GM18507 (cell line): ENCODE measurements around the gene ZNF423.
"Not testable (repeated sequence)": the region's sequence is repeated elsewhere in the genome, so short reads cannot be mapped to it uniquely, and the experiment has no call there.

Source experiments
- DNase-seq: peaks from one replicate; pipeline ENCODE4 v3.0.0; 2011; ENCODE audit warnings: low read depth; ENCODE audit not compliant: insufficient read length; ENCODE audit errors: extremely low spot score
- FAIRE-seq: peaks from 2 replicates; lab custom pipeline; 2011; peaks lifted over from hg19 to GRCh38; lab: Jason Lieb, UNC

ZNF423 gene

GRCh38 chr16:49585143-49585832, 270.6 kb downstream of the ZNF423 start:
- DNase-seq = no peak
- no peak for FAIRE-seq

DNA sequence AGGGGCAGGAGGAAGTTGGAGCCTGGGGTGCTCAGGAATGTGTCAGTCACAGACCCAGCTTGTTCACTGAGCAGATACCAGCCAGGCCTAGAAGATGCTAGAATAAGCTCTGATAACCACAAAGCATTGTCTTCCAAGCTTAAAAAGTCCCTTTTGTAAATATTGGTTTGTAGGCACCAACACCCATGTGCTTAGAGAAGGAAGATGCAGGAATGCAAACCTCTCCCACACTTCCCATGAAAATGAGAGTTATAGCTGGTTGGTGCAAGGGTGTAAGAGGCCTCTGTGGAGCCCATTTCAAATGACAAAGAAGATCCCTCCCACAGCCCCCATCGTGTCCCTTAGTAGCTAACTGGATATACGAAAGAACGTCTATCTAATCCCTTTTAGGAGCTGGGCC, 272.0 kb downstream of the ZNF423 start:
- FAIRE-seq (no peak), DNase-seq (no peak)

DNA sequence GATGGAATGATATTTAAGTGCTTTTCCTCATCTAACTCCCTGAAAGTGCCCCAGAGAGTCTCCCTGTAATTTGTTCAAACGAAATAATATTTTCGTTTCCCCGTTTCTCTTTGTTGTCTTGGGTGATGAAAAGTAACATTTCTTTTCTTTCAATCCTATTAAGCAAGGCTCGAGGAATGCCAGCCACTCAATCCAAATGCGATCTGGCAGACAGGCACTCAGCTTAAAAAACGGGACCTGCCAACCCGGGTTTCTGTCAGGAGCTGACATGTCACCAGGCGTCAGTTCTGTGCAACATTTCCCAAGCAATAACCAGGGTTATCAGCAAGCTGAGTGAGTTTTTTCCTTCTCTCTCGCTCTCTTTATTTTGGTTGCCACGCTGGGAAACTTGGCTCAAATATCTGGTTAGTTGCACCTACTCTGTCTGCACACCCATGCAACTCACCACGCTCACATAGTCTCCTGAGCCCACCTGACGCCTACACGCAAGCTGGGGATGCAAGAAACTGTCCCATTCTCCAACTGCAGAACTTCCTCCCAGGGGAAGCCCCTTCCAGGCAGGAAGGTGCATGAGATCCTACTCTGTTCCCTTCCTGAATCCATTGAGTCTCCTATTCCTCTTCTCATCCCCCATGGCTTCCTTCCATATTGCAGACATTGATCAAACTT, 274.1 kb downstream of the ZNF423 start:
- FAIRE-seq (no peak), DNase-seq (no peak)

DNA sequence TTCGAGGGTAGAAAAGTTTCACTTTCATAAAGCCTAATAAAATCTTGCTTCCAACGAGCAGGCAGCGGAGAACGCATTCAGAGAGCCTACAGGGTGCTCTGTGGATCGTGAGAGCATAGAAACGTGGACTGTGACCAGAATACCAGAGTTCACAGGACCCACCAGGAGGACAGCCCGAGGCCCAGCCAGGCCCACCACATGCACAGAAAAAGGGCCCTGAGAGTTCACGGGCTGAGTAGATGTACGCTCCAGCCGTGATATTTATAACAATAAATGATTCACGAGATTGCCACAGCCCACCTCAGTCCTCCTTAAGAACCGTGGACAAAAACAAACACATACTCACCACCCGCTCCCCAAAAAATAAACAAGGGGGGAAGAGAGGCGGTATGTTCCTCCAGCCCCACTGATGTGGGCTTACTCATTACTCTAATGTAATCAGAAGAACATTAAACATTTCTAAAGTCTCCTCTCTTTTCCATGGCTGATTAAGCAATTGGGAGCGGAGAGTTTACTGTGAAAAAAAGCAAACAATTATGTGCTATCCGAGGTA, 275.1 kb downstream of the ZNF423 start:
- no peak for FAIRE-seq

DNA sequence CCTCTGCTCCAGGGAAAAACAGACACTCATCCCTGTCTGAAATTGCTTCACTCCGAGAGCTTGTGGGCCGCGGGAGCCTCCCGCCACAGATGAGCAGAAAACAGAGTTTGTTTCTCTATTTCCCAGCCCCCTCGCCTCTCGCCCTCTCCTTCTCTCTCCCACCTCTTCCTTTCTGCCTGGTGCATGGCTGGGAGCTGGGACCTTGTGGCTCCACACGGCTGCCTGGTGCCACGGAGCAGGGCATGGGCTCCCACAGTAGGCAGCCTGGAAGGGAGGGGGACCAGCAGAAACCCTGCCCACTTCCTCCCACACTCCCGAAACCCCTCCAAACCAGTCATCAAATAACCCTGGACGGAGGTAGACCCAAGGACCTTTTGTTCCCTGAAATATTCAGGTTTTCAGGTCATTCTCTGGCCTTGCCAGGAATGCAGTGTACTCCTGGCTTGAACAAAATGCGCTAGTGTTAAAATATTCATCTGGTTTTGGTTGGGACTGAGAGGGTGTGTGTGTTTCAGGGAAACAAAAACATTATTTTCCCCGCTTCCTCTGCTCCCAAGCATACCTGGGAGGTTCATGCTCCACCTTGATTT, 277.4 kb downstream of the ZNF423 start:
- FAIRE-seq = no peak
- DNase-seq = no peak

More for the DNA sequence above, 275.1 kb downstream of the ZNF423 start:
- DNase-seq = no peak

DNA sequence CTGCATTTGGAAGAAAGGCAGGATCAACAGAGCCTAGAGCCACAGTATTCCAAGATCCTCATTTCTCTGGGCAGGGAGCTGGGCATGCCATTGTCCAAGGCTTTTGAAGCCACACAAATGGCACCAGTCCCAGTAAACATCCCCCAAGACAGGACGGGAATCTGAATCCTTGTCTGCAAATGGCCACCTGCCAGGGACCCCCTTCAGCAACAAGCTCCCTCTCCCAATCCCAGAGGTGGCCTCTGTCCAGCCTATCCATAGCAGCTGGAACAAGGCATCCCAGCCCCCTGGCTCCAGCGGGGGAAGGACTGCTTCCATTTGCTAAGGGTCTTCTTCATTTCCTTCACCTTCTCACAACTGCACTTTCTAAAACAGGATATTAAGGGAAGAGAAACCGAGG, 277.9 kb downstream of the ZNF423 start:
- no peak for DNase-seq
- no peak for FAIRE-seq

- no peak for FAIRE-seq
Observed at GRCh38 chr16:49576941-49577340, 279.0 kb downstream of the ZNF423 start.

DNA sequence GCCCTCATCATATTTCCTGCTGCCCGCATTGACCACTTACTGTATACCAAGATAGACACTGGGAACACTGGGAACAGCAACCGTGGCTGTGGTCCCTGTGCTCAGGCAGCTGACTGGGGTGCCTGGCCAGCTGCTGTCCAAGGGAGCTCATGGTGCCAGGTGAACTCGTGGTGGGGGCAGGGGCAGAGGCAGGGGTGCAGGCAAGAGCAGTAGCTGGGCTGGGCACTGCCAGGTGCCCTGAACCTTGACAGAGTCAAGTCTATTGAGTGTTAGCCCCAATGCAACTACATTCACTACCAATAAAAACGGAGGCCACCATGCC, 279.8 kb downstream of the ZNF423 start:
- FAIRE-seq = no peak
- no peak for DNase-seq

More at GRCh38 chr16:49576941-49577340, 279.0 kb downstream of the ZNF423 start:
- DNase-seq = no peak

DNA sequence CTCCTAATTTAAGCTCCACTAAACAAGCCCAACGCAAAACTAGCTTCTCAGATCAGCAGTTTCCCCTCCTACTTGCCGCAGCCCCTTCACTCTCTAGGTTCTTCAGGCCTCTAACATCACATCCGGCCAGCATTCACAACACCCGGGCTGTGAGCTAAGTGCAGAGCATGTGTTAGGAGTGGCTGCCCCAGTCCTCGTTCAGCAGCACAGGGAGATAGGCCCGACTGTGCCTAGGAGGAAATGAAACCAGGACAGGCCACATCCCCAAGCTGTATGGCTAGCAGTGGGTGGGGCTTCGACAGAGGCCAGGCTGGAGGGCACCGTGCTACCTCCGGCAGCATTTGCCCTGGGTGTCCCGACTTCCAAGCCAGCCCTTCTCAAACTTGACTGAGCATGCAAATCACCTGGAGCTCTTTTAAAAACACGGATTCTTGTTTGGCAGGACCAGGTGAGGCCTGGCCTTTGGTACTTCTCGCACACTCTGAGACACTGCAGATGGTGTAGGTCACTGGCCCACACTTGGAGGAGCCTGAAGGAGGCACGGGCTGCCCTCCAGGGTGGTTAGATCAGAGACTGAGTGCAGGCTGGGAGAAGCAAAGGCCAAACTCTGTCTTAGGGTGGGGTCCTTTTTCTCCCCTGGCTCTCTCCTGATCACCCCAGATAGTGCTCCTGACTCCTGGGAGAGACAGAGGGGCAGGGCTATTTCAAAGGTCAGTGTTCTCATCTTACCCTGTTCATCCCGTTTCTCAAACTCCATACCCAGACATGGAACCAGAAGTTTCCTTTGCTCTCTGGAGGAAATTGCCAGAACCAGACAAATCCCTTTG, 280.4 kb downstream of the ZNF423 start:
- FAIRE-seq (peak; percentile 96), DNase-seq (peak; percentile 71)

DNA sequence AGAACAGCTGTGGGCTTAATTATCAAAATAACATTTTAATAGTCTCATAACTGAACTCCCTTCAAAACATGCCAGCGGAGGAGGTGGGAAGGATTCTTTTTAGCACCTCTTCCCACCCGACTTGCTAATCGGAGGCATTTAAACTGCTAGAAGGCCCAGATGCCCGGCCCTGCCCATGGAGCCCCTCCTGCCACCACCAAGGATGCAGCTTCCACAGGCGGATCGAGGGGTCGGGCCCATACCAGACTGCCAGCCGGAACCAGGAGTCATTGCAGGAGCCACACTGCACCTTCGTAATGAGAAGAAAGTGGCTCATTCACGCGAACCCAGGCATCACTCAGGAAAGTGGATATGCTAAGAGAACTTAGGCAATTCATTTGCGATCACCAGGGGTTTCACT, 281.1 kb downstream of the ZNF423 start:
- FAIRE-seq (no peak), DNase-seq (no peak)

DNA sequence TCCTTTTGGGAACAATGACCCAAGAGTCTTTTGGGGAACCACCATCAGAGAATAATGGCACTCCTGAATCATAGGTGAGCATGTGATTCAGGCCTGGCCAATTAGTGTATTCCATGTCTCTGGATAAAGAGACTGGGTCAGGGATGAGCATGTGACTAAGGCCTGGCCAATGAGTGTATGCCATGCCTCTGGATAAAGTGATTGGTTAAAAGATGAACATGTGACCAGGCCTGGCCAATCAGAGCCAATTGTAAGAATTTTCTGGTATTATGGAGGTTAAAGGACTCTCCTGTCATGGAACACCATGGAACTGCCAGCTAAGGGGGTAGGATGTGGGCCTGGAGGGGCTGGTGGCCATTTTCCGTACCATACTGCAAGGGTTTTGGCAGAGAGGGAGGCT, 288.0 kb downstream of the ZNF423 start:
- FAIRE-seq (no peak), DNase-seq (no peak)

GRCh38 chr16:49566432-49566831, 289.5 kb downstream of the ZNF423 start:
- FAIRE-seq (no peak), DNase-seq (no peak)

DNA sequence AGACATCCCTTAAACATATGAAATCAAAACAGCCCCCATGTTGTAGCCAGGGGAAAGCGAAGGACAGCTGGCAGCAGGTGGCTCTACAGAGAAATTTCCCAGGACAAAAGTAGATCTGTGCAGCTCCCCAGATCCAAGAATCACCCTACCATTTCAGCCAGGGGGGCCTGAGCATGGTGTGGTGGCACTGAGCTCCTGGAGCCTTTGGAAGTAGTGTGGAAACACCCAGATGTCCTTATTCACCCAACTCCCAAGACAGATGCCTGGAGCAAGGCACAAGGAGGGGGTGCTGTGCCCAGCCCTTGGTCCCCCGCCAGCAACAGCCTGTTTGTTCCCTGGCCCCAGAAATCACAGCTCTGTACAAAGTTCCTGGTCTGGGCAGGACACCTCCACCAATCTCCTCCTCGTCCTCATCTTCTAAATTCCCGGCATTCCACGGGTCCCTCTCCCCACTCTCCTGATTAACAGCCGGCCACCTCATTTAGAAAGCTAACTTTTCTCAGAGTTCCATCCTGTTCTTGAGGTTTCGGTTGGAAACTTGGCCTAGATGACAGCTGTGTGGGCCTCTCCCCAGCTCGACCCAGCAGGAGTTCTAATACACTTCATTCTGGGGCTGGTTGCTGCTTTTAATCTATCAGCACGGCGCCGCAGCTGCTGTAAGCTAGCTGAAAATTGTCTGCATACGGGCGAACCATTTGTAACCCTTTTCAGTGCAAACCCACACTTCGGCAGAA, 291.2 kb downstream of the ZNF423 start:
- no peak for FAIRE-seq
- no peak for DNase-seq

GRCh38 chr16:49563666-49564065, 292.2 kb downstream of the ZNF423 start:
- DNase-seq (no peak), FAIRE-seq (no peak)

DNA sequence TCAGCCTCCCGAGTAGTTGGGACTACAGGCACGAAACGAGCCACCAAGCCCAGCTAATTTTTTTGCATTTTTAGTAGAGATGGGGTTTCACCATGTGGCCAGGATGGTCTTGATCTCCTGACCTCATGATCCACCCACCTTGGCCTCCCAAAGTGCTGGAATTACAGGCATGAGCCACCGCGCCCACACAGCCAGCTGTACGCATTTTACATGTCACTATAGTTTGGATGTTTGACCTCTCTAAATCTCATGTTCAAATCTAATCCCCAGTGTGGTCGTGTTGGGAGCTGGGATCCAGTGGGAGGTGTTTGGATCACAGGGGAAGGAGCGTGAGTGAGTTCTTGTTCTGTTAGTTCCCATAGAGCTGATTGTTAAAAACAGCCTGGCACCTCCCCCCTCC, 293.0 kb downstream of the ZNF423 start:
- not testable (repeated sequence) for DNase-seq, FAIRE-seq

DNA sequence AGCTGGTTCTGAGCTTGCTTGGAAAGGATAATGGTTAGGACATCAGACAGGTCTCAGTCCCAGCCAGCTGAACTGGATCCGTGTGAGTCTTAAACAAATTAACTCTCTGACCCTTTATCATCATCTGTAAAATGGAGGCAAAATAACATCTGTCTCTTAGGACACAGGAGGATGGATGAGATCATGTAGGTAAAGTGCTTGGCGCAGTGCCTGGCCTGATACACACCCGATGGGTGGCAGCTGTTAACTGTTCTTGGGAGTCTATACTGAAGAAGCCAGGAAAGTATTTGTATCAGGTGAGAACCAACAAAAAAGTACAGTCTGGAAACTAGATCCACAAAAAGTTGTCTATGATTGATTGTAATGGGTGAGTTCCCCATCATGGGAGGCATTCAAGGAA, 293.7 kb downstream of the ZNF423 start:
- FAIRE-seq = no peak
- no peak for DNase-seq

DNA sequence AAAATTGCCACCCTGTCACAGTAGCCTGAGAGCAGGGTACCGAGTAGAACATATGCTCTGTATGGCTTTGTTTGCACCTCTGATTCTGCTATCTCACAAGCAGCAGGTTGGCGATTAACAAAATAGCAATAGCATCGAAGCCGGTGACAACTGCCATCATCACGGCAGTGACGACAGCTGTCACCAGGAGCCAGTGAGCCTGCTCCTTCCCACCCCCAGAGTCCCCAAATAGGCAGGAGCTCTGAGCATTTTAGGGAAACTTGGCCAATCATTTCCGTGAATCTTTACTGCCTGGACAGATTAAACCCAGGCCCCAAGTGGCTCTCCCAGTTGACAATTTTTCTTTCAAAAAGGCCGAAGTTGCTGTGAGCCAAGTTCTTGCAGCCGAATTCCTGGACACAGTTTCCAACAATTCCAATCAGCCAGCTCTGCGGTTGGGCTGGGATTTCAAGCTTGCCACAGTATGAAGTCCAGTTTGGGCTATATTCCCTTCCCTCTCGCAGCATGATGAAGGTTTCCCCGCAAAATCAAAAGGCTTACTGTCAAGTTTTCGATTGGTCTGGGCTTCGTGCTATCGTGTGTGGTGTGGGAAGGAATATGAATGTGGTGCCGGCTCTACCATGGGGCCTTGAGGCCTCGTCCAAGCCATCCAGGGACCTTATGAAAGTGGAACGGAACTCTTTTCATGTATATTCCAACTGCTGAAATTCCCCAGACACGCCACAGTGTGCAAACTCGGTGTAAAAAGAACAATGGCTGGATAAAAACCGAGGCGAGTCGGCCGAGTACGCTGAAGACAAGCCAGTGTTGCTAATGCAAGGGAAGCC, 295.7 kb downstream of the ZNF423 start:
- DNase-seq = no peak
- no peak for FAIRE-seq

GRCh38 chr16:49559242-49559641, 296.7 kb downstream of the ZNF423 start:
- FAIRE-seq (no peak), DNase-seq (no peak)

DNA sequence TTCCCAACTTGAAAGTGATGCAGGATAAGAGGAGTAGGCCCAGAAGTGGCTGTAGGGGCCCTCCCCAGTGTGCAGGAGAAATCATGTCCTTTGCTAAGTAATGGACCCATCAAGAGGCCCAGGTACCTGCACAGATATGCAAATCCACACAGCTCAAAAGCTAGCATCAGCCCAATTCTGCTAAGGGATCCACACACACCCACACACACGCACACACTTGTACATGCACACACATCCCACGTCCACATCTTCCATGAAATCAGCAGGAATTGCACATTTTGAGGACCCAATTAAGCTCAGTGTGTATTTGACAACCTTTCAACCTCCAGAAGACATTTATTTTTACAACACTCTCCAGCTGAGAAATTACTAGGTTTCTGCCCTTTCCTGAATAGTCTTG, 297.5 kb downstream of the ZNF423 start:
- no peak for DNase-seq
- FAIRE-seq = no peak
